DLD1 (cell line): ENCODE results near the gene CCSER1.
"Not testable (repeated sequence)": the region's sequence is repeated elsewhere in the genome, so short reads cannot be mapped to it uniquely, and the experiment has no call there.

Source experiments
- in situ Hi-C: cut with HindIII; loops from 2 replicates; pipeline ENCODE4 v1.10.0; 2017; ENCODE audit warnings: low sequenced_read_pairs

The CCSER1 gene

DNA sequence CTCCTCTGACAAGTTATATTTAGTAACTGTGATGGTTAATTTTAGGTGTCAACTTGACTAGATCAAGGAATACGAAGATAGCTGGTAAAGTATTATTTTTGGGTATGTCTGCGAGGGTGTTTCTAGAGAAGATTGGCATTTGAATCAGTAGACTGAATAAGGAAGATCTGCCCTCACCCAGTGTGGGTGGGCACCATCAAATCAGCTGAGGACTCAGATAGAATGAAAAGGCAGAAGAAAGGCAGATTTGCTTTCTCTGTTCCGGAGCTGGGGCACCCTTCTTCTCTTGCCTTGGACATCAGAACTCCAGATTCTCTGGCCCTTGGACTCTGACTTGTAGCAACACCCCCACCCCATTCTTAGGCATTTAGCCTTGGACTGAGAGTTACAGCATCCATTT lies 981.6 kb downstream of the CCSER1 start:
- in situ Hi-C loops = no loop called here

DNA sequence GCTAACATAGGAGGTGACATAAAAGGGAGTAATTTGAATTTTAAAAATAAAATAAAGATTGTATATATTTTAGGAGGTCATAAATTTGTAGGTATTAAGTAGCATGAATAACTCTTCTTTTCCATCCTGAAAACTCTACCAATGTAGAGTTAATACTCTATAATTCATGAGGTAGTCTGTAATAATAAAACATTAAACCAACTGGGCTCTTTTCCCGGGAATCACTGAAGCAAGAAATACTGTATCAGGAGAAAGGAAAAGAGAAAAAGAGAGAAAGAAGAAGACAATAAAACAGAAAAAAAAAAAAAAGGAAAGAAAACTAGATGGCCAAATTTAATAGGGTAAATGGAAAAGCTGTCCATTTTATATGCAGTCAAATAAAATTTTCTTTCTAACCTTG lies 984.4 kb downstream of the CCSER1 start:
- in situ Hi-C loops = no loop called here

DNA sequence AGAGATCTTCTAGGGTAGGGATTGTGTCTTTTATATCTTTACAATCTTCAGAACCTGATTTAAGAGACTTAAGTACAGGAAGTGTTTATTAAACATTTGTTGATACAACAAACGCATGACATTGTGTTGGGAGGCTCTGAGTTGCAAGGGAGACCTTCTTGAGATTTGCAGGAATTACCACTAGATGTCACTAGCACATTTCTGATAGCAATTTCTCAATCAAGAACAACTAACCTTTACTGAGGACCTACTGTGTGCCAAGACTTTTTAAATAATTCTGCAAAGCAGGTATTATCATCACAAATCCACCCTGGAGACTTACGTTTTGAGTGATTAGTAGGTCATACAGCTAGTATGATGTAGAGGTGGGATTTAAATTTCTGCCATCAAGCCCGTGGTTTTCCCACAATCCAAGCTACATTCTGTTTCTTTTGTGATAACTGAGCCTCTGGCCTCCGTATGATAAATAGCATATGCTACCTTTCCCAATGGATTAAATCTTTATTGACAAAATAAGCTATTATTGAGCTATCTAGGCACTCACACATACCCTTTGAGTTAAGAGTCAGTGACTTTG lies 986.0 kb downstream of the CCSER1 start:
- in situ Hi-C loops = no loop called here

DNA sequence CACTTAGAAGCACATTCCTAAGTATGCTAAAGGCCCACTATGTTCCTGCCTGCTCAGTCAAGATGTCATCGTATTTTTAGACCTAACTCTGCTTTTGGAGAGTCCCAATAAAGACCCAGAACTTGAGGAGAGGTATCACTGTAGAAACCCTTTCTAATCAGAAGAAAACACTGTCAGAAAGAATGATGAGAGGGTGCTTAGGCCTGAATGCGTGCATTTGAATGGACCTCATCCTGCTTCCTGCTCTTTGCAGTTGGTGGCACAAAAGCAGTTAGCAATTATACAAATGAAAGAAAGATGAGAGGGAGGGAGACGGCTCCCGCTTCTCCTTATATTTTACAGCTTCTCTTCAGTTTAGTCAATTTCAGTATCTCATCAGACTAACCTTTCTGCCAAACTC lies 987.2 kb downstream of the CCSER1 start:
- in situ Hi-C loops = no loop called here

DNA sequence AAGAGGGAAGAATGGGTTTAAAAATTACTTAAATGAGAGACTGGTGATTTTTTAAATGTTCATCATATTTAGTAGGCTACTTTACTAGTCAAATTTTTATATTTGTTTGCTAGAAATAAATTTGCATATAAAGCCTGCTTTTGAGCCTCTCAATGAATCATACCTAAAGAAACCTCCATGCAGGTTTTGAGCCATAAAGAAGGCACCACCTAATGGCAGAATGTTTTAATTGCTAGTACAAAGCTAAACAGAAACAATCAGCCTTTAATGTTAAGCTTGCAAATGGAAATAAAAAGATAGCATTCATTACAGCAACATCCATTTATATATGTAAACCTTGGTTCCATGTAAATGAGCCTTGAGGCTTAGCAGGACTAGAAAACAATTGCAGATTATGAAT lies 989.7 kb downstream of the CCSER1 start:
- in situ Hi-C loops = no loop called here

DNA sequence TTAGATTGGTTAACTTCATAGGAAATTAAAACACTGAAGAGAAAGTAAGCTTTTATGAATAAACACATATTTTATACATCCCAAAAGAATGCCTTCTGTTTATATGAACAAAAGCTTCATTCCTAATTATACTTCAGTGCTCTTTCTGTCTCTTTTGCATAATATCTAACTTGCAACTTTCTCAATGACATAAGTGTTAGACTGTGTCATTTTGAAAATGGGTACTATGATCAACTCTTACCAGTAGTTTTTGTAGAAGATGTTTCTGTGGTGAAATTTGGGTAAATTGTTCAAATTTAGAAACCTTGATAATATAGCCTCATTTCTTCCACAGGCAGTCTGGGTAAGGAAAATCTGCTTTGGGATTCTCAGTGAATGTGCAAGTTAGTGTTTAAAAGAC lies 991.4 kb downstream of the CCSER1 start:
- in situ Hi-C loops = no loop called here

DNA sequence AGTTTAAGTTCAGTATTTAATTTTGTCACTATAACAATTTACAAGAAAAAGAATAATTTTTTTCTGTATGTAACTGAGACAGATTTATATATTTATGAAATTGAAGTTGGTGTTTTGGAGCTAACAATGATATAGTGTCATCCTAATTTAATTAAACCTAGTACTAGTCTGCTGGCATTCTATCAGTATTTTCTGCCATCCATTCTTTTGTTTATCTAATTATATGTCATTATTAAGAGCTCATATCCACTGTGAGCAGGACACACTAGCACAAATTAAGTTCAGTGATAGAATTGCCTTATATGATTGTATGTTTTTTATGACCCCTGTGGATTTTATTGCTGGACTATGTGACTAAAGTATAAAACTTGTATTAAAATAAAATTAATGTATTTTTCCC lies 996.5 kb downstream of the CCSER1 start:
- in situ Hi-C loops = no loop called here

DNA sequence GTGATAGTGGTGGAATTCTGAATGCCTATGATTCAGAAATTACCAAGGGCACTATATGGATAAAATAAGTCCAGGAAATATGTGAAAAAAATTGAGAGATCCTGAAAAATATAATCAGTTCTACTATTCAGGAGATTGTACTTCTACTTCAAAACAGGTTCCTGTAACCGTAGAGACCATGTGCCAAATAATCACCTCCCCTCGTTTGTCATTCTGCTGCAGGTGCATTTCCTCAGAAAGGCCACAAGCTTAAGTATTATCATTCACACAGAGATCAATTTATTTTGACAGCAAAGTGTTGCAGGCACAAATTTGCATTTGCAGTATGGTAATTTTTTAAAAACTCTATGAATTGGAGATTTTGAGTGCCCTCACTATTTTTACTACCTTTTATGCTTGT lies 1000.0 kb downstream of the CCSER1 start:
- in situ Hi-C loops = no loop called here

DNA sequence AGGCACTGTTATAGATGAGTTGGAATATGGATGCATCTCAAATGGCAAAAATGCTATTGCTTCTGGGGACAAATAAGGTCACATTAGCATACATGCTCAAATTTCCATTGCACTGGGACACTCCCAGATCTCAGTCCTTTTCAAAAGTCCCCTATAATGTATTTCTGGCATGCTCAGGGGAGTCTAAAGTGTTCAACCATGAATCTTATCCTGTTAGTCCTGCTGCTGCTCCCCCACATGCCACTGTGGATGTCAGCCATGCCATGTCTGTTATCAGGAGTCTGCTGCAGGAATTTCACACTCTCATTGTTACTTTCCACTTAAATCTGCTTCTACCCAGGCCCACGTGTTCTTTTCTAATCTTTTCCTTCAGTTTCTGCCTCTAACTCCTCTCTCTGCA lies 1000.6 kb downstream of the CCSER1 start:
- in situ Hi-C loops = no loop called here

DNA sequence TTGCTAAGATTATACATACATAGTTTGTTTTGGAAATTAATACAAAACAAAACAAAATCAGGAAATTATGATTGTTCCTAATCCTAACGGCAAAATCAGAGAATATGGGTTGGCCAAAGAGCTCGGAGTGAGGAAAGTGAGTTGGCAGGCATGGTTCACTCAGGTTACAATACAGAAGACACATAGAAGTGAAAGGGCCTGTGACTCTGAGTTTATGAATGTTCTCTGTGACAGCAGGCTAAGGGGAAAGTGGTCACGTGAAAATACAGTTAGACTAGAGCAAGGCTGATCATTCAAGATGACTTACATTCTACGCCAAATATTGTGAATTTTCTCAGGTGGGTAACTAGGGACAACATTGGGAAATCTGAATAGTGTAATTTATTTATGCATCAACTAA lies 1001.3 kb downstream of the CCSER1 start:
- in situ Hi-C loops = no loop called here

DNA sequence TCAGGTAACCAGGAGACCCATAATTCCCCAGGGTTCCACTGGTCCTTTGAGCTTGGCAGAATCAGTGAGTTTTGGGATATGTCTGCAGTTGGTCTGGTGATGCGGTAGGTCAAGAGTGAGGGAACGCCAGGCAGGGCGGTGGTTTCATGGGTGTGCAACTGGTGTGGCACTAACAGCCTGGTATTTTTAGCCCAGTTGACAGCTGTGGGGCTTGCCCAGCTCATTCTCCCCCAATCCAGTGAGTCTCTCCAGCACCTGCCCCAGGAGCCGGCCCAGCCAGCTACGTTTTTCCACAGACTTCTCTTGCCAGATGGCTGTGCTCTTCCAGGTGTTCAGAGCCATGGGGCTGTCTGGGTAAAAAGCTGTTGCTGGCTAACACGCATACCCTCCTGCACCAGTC lies 1019.9 kb downstream of the CCSER1 start:
- in situ Hi-C loops = no loop called here

DNA sequence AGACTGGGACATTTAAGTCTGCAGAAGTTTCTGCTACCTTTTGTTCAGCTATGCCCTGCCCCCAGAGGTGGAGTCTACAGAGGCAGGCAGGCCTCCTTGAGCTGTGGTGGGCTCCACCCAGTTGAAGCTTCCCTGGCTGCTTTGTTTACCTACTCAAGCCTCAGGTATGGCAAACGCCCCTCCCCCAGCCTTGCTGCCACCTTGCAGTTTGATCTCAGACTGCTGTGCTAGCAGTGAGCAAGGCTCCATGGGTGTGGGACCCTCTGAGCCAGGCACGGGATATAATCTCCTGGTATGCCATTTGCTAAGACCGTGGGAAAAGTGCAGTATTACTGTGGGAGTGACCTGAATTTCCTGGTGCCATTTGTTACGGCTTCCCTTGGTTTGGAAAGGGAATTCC lies 1026.8 kb downstream of the CCSER1 start:
- in situ Hi-C loops = not testable (repeated sequence)

DNA sequence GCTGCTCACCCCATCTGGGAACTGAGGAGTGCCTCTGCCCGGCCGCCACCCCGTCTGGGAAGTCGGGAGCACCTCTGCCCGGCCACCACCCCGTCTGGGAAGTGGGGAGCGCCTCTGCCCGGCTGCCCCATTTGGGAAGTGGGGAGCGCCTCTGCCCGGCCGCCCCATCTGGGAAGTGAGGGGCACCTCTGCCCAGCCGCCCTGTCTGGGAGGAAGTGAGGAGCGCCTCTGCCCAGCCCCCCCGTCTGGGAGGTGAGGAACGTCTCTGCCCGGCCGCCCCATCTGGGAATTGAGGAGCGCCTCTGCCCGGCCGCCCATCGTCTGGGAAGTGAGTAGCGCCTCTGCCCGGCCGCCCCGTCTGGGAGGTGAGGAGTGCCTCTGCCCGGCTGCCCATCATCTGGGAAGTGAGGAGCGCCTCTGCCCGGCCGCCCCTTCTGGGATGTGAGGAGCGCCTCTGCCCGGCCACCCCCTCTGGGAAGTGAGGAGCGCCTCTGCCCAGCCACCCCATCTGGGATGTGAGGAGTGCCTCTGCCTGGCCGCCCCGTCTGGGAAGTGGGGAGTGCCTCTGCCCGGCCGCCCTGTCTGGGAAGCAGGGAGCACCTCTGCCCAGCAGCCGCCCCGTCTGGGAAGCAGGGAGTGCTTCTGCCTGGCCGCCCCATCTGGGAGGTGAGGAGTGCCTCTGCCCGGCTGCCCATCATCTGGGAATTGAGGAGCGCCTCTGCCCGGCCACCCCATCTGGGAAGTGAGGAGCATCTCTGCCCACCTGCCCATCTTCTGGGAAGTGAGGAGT lies 1040.9 kb downstream of the CCSER1 start:
- in situ Hi-C loops = not testable (repeated sequence)

DNA sequence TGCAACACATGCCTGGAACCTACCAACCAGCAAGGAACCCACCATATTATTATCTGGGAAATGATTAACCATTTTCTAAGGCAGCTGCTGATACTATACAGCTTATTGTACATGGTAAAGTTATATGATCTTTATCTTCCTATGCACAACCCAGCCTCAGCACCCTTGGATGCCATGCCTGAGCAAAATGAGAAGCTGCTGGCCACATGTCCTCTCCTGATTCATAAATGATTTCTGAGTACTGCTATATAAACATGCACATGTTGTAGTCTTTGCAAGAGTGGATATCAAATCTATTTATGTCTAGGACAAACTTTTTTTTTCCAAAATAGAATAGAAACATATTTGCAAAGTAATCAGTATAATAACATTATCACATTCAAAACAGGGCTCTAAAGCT lies 1043.6 kb downstream of the CCSER1 start:
- in situ Hi-C loops = no loop called here

DNA sequence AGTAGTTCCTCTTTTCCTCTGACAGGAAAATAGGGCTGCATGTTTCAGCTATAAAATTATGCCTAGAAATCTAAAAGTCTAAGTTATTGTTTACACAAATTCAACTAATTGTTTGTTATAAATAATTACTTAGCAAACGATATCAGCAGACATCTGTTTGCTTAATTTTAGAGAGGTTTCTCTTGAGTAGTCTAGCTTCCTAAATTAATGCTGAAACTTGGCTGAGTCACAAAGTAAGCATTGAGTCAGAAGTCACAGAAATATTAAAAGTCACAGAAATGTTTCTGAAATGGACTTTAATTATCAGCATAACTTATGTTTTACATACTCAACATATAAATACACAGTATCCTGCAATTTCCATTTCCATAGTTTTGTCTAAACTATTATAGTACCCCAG lies 1044.0 kb downstream of the CCSER1 start:
- in situ Hi-C loops = no loop called here

DNA sequence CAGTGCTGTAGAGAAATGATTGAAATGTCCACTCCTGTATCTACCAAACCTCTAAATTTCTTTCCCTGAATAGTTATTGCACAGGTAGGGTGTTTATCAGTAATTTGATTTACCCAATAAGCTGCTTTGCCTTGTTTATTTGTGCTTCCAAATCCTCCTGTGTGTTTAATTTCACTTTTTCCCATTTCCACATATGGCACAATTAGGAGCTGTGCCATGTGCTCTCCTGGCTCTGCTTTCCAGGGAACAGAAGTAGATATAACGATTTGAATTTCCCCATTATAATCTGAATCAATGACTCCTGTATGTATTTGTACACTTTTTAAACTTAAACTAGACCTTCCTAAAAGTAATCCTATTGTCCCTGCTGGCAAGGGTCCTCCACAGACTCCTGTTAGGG lies 1057.9 kb downstream of the CCSER1 start:
- in situ Hi-C loops = not testable (repeated sequence)

DNA sequence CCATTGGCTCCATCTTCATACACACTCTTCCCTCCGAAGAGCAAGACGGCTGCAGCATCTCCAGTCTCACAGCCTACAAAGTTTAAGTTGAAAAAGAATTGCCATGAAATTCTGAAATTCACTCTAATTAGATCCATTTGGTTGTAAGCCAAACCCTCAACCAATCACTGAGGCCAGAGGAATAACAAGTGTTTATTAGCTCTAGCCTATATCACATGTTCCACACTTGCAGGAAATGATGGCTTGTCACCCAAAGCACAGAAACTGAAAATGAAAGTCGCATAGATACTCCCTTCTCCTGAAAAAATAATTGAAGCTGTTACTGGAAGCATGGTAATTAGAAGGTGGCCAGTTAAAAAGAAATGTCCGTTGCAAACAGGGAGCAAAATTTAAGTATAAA lies 1071.8 kb downstream of the CCSER1 start:
- in situ Hi-C loops = no loop called here

DNA sequence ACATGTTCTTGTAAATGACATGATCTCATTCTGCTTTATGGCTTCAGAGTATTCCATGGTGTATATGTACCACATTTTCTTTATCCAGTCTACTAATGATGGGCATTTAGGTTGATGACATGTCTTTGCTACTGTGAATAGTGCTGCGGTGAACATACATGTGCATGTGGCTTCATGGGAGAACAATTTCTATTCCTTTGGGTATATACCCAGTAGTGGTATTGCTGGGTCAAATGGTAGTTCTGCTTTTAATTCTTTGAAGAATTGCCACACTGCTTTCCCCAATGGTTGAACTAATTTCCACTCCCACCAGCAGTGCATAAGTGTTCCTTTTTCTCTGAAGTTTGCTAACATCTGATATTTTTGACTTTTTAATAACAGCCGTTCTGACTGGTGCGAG lies 1080.3 kb downstream of the CCSER1 start:
- in situ Hi-C loops = no loop called here

DNA sequence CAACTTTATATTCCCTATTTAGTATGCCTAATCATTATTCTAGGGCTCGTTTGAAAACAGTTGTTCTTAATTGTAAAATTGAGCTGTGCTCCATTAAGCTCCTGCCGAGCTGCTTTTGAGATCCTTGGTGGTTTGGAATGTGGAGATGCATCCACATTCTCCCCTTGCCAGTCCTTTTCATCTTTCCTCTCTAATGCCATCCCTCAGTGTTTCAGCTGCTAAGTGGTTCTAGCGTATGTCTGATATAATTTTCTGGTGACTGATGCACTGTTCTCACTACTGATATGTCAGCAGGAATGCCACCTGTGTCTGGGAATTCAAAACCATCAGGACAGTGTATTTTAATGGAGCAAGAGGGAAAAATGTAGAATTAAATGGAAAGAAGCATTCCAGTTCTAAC lies 1085.0 kb downstream of the CCSER1 start:
- in situ Hi-C loops = no loop called here

DNA sequence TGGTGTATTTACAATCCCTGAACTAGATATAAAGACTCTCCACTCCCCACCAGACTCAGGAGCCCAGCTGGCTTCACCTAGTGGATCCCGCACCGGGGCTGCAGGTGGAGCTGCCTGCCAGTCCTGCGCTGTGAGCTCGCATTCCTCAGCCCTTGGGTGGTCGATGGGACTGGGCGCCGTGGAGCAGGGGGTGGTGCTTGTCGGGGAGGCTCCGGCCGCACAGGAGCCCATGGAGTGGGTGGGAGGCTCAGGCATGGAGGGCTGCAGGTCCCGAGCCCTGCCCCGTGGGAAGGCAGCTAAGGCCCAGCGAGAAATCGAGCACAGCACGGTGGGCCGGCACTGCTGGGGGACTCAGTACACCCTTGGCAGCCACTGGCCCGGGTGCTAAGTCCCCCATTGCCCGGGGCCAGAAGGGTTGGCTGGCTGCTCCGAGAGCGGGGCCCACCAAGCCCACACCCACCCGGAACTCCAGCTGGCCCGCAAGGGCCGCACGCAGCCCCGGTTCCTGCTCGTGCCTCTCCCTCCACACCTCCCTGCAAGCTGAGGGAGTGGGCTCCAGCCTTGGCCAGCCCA lies 1090.7 kb downstream of the CCSER1 start:
- in situ Hi-C loops = not testable (repeated sequence)

DNA sequence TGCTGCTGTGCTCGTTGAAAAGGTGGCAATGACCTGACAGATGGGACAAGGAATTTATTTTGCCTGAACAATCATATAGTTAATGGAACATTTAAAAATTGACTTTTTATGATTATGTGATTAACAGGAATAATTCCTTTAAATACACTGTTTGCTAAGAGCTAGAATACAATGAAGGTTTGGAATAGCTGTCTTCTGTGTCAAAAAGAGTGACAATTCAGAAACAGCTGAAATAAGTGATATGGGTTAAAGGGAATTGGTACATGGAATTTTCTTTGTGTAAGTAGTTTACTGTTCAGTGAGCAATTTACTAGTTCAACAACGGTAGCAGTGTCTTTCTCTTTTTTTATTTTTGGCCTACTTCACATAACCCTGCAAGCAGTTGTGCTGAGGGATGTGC lies 1093.1 kb downstream of the CCSER1 start:
- in situ Hi-C loops = no loop called here

DNA sequence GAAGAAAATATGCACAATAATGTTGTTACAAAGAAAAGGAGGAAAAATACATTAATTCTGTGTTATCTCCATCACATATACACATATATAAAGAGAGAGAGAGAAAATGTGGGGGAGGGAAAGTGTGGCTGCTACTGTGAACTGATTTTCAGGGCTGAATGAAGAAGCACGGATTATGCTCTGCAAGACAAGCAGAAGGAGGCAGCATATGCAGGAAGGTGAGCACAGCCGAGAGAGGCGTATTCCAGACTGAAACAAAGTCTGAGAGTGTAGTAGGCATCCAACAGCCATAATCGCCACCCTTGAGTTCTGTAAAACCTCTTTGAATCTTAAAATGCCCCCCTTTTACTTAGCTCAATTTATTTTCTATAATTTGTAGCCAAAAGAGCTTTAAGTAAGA lies 1094.8 kb downstream of the CCSER1 start:
- in situ Hi-C loops = no loop called here

DNA sequence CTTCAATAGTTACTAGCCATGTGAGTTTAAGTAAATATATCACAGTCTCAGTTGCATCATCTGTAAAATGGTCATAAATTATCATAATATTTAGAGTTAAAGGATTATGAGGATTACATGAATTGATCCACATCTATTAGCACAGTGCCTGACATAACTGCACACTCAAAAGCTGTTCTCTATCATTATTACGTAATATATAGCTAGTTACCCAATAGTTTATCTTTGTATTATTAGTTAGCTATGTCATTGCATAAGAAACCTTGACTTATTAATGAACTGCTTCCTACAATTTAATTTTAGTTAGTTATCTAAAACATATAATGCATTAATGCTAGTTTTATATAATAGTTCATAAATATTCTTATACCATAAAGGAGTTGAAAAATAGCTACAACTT lies 1099.7 kb downstream of the CCSER1 start:
- in situ Hi-C loops = no loop called here
